Thymus (tissue), 11 donors: ENCODE results near the gene CAPN2. TPM values are rescaled to one million over a fixed set of nuclear protein-coding genes. Genes with fewer than 3 reads are reported as not detected.
"Not testable (repeated sequence)": the region's sequence is repeated elsewhere in the genome, so short reads cannot be mapped to it uniquely, and the experiment has no call there.

ENCODE experiments used
- DNase-seq, 9 donors: peaks; one replicate each; pipeline ENCODE4 v3.0.0-alpha.2; 2013; ENCODE audit warnings: low spot score in 9 of 9, low read depth in 6 of 9, missing footprints in 1 of 9
- H3K27ac ChIP-seq, 2 donors: one replicate each; pipeline ENCODE4 v1.5.1; 2013; ENCODE audit warnings: control low read depth in 1 of 2, low read depth in 1 of 2, low read length in 1 of 2, mild to moderate bottlenecking in 1 of 2, moderate library complexity in 1 of 2
- H3K27me3 ChIP-seq, 2 donors: one replicate each; pipeline ENCODE4 v1.5.1; 2013; ENCODE audit warnings: low read length in 1 of 2; ENCODE audit not compliant: control insufficient read depth in 2 of 2, insufficient read depth in 1 of 2
- H3K36me3 ChIP-seq, 2 donors: one replicate each; pipeline ENCODE4 v1.5.1; 2013; ENCODE audit warnings: low read length in 1 of 2, mild to moderate bottlenecking in 1 of 2, moderate library complexity in 1 of 2; ENCODE audit not compliant: control insufficient read depth in 2 of 2, insufficient read depth in 2 of 2
- H3K4me1 ChIP-seq, 2 donors: one replicate each; pipeline ENCODE4 v1.5.1; 2013; ENCODE audit warnings: low read length in 2 of 2; ENCODE audit not compliant: control insufficient read depth in 2 of 2, insufficient read depth in 2 of 2
- H3K4me3 ChIP-seq, 2 donors: one replicate each; pipeline ENCODE4 v1.5.1; 2013; ENCODE audit warnings: low read length in 2 of 2, control low read depth in 1 of 2, mild to moderate bottlenecking in 1 of 2
- H3K9me3 ChIP-seq, 2 donors: one replicate each; pipeline ENCODE4 v1.5.1; 2013; ENCODE audit warnings: low read length in 1 of 2, mild to moderate bottlenecking in 1 of 2; ENCODE audit not compliant: control insufficient read depth in 2 of 2, insufficient read depth in 1 of 2
- WGBS: extraction: QIAGEN DNeasy Blood & Tissue Kit; methylation state at CpG from one replicate; pipeline ENCODE4 v1.1.7; 2013; 5-methylcytosine and 5-hydroxymethylcytosine counted together
- polyA plus RNA-seq: library from polyadenylated mRNA; stranded (reverse); fragments of 200-250 nt; gene quantifications from one replicate; pipeline ENCODE4 v1.2.3, GENCODE V29; 2013
- total RNA-seq: library from RNA; stranded (reverse); fragments of 120-200 nt; gene quantifications from one replicate; pipeline ENCODE4 v1.2.4, GENCODE V29; 2013
- donor health status: healthy.

The CAPN2 gene
- total and polyA plus RNA-seq, 2 donors, result 30.1 to 60.5 TPM

- not testable (repeated sequence) for DNase-seq, H3K27me3 ChIP-seq, H3K9me3 ChIP-seq, H3K4me1 ChIP-seq, H3K36me3 ChIP-seq, H3K4me3 ChIP-seq
- WGBS, result 92% methylated on average over 10 of the region's 10 CpGs
- peak overlapping the region; percentile 15 to 72 for H3K27ac ChIP-seq
These were observed 27.8 kb downstream of the CAPN2 start for GRCh38 chr1:223740038-223740736.

DNA sequence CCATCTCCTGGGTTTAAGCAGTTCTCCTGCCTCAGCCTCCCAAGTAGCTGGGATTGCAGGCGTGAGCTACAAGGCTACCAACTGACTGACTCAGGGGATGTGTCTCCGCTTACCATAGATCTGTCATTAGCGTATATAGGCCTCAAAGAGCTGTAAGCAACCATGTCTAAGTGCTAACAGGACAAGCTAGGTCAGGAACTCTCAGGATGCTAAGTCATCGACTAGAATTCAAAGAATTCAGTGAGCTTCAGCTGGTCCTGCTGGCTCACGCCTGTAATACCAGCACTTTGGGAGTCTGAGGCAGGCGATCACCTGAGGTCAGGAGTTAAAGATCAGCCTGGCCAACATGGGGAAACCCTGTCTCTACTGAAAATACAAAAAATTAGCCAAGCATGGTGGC, 29.5 kb downstream of the CAPN2 start:
- Histone ChIP-seq H3K4me3 (no peak overlapping the region), H3K27me3 (peaks cover 0 to under 1% of the 10 kb centered on the region in 2 donors), H3K27ac (no peak overlapping the region), H3K4me1 (peaks cover 0 to 3% of the 10 kb centered on the region in 2 donors), H3K36me3 (no peaks in the 10 kb centered on the region), H3K9me3 (no peaks in the 10 kb centered on the region)
- WGBS, result 94% methylated on average over 6 of the region's 6 CpGs
- DNase-seq, result no peak

DNA sequence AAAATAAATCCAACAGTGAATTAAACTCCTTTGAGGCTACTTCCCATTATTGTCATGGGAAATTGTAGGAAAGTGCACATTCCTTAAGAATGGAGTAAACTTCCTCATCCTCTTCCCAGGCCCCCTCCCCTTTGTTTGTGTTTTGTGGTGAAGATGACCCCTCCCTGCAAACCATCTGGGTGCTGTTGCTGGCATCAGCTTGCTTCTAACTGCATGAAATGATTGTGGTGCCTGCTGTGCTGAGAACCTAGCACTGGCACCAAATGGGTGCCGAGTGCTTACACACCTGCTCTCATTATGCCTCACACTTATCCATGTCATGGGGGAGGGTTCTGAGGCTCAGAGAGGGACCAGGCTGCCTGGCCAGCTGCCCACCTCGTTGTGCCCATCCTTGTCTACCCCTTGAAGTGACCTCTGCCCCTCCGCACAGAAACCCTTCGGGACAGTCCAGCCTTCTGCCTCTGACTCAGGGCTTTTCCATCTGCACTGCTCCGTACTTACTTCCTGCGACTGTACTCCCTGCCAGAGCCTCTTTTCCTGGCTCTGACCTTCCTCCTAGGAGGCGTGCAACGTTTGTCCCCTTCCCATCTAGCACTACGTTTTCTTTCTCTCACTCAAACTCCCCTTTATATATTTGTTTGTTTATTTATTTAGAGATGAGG, 30.6 kb downstream of the CAPN2 start:
- no peak overlapping the region for H3K27ac ChIP-seq

GRCh38 chr1:223745731-223746130, 33.4 kb downstream of the CAPN2 start:
- Histone ChIP-seq H3K36me3 (no peaks in the 10 kb centered on the region), H3K4me3 (no peak overlapping the region), H3K4me1 (peaks cover 0 to 9% of the 10 kb centered on the region in 2 donors), H3K9me3 (no peaks in the 10 kb centered on the region), H3K27ac (no peak overlapping the region), H3K27me3 (peaks cover 0 to 18% of the 10 kb centered on the region in 2 donors)
- 93% methylated on average over 4 of the region's 4 CpGs for WGBS
- no peak for DNase-seq

More for the DNA sequence above, 30.6 kb downstream of the CAPN2 start:
- peaks cover 0 to 7% of the 10 kb centered on the region in 2 donors for H3K27me3 ChIP-seq
- DNase-seq, result no peak
- H3K9me3 ChIP-seq, result no peaks in the 10 kb centered on the region
- peaks cover 0 to 3% of the 10 kb centered on the region in 2 donors for H3K4me1 ChIP-seq
- 87% methylated on average over 9 of the region's 9 CpGs for WGBS
- H3K36me3 ChIP-seq, result no peaks in the 10 kb centered on the region
- H3K4me3 ChIP-seq, result no peak overlapping the region

- Histone ChIP-seq H3K4me1 (peaks cover 0 to 9% of the 10 kb centered on the region in 2 donors), H3K27me3 (peaks cover 0 to 18% of the 10 kb centered on the region in 2 donors), H3K9me3 (no peaks in the 10 kb centered on the region), H3K27ac (no peak overlapping the region), H3K4me3 (no peak overlapping the region), H3K36me3 (peaks cover 0 to 4% of the 10 kb centered on the region in 2 donors)
- DNase-seq, result no peak
- WGBS, result 94% methylated on average over 4 of the region's 4 CpGs
These were observed 35.5 kb downstream of the CAPN2 start for GRCh38 chr1:223747838-223748335.

DNA sequence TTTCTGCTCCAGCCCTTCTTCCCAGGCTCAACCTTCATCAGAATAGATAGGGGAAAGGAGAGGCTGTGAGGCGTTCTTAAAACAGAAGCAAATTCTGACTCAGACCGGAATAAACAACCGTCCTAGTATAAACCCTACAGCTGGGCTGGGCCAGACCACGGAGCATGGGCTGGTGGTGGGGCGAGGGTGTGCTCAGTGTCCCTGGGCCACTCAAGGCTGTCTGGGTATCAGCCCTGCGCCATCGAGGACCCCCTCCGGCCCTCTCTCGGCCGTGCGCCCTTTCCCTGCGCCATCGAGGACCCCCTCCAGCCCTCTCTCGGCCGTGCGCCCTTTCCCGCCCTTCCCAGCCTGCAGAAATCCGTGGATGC, 36.0 kb downstream of the CAPN2 start:
- DNase-seq, result no peak
- WGBS, result 68% methylated on average over 18 of the region's 18 CpGs

DNA sequence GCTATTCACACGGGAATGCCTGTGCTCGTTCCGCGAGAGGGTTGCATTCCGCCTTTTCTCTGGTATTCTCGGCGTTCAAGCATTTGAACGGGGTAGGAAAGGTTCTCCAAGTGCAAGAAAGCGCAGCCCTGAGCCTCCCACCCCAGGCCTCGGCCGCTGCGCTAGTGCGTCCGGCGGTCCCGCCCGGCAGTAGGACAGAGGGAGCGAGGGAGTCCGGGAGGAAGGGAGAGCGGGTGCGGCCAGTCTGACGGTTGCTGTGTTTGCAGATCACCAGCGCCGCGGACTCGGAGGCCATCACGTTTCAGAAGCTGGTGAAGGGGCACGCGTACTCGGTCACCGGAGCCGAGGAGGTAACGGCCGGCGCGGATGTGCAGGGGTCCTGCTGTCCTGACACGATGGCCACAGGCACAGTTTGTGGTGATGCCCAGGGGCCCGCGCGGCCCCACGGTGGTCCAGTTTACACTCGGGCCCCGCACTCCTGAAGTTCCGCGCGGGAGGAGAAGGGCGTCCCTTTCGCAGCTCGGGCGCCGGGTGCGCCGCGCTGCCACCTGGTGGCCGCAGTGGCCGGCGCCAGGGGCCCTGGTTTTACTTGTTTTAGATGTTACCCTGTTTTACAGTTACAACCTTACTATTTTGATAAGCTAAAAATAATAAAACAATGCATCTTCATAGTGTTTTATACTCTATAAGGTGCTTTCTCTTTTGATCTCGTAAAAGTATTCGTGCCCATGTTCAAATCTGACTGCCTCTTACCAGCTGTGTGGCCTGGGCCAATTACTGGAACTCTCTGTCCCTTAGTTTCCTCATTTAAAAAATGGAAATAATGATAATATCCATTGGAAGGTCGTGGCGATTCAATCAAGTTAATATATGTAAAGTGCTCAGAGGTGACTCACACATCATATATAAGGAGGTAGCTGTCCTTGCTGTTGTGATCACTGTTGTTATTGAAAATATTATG, 36.7 kb downstream of the CAPN2 start:
- peaks cover 0 to 18% of the 10 kb centered on the region in 2 donors for H3K27me3 ChIP-seq

More for the DNA sequence above, 36.0 kb downstream of the CAPN2 start:
- peaks cover 0 to 9% of the 10 kb centered on the region in 2 donors for H3K4me1 ChIP-seq
- peak overlapping the region; percentile 44 to 58 for H3K4me3 ChIP-seq
- H3K27ac ChIP-seq, result no peak overlapping the region
- H3K27me3 ChIP-seq, result peaks cover 0 to 18% of the 10 kb centered on the region in 2 donors
- H3K36me3 ChIP-seq, result peaks cover 0 to 4% of the 10 kb centered on the region in 2 donors
- H3K9me3 ChIP-seq, result no peaks in the 10 kb centered on the region

GRCh38 chr1:223750730-223751570, 38.6 kb downstream of the CAPN2 start:
- Histone ChIP-seq H3K4me1 (peaks cover 0 to 9% of the 10 kb centered on the region in 2 donors), H3K9me3 (no peaks in the 10 kb centered on the region), H3K27ac (no peak overlapping the region), H3K27me3 (peaks cover 0 to 18% of the 10 kb centered on the region in 2 donors), H3K4me3 (no peak overlapping the region), H3K36me3 (peaks cover 0 to 4% of the 10 kb centered on the region in 2 donors)
- DNase-seq, result no peak
- WGBS, result 97% methylated on average over 13 of the region's 13 CpGs

More for the DNA sequence above, 36.7 kb downstream of the CAPN2 start:
- Histone ChIP-seq H3K4me1 (peaks cover 0 to 9% of the 10 kb centered on the region in 2 donors), H3K9me3 (no peaks in the 10 kb centered on the region), H3K4me3 (peak overlapping the region; percentile 44 to 58), H3K36me3 (peaks cover 0 to 4% of the 10 kb centered on the region in 2 donors), H3K27ac (no peak overlapping the region)
- DNase-seq, result peak; percentile 18 to 77 (median 55)
- 9% methylated on average over 61 of the region's 61 CpGs for WGBS
